Natural killer cell (primary cell): ENCODE measurements around the gene CADM2. TPM values are rescaled to one million over a fixed set of nuclear protein-coding genes. Genes with fewer than 3 reads are reported as not detected.

Source experiments
- ATAC-seq, 3 donors: fragments of 150-1000 bp in 2 of 3; fragments of 200-7000 bp in 1 of 3; cut with Tn5 transposase; 1 replicate in 1 of 3; 2 replicates in 2 of 3; pipeline ENCODE4 v1.10.0; 2021; ENCODE audit warnings: mild to moderate bottlenecking in 2 of 3, moderate library complexity in 2 of 3
- DNase-seq, 2 donors: peaks; one replicate each; pipeline versions ENCODE4 v3.0.0 to v3.0.0-alpha.2; 2013 to 2021; ENCODE audit warnings: mixed read lengths in 1 of 2
- H3K27ac ChIP-seq: one replicate; pipeline ENCODE4 v1.5.1; 2013; ENCODE audit warnings: mild to moderate bottlenecking, low read length
- H3K27me3 ChIP-seq: one replicate; pipeline ENCODE4 v1.6.1; 2013; ENCODE audit warnings: low read length; ENCODE audit not compliant: control insufficient read depth, insufficient read depth
- H3K36me3 ChIP-seq: one replicate; pipeline ENCODE4 v1.6.1; 2013; ENCODE audit warnings: low read length; ENCODE audit not compliant: control insufficient read depth, insufficient read depth
- H3K4me1 ChIP-seq: one replicate; pipeline ENCODE4 v1.6.1; 2013; ENCODE audit warnings: low read length; ENCODE audit not compliant: control insufficient read depth, insufficient read depth
- H3K4me3 ChIP-seq: one replicate; pipeline ENCODE4 v1.5.1; 2013; ENCODE audit warnings: low read length
- H3K9me3 ChIP-seq: one replicate; pipeline ENCODE4 v1.6.1; 2013; ENCODE audit warnings: low read length; ENCODE audit not compliant: control insufficient read depth, insufficient read depth
- H3K27ac Mint-ChIP-seq, 2 donors: one replicate each; pipeline ENCODE4 v1.8.0; 2022; ENCODE audit warnings: mild to moderate bottlenecking in 2 of 2, mixed read lengths in 2 of 2, moderate library complexity in 1 of 2
- H3K27me3 Mint-ChIP-seq, 2 donors: one replicate each; pipeline ENCODE4 v1.8.0; 2022; ENCODE audit warnings: low read depth in 2 of 2, mixed read lengths in 2 of 2
- H3K36me3 Mint-ChIP-seq: one replicate; pipeline ENCODE4 v1.8.0; 2022; ENCODE audit warnings: mixed read lengths
- H3K4me1 Mint-ChIP-seq, 2 donors: one replicate each; pipeline ENCODE4 v1.8.0; 2022; ENCODE audit warnings: mixed read lengths in 2 of 2
- H3K4me3 Mint-ChIP-seq: one replicate; pipeline ENCODE4 v1.8.0; 2022; ENCODE audit warnings: mild to moderate bottlenecking, moderate library complexity, mixed read lengths
- H3K9me3 Mint-ChIP-seq, 2 donors: one replicate each; pipeline ENCODE4 v1.8.0; 2022; ENCODE audit warnings: mixed read lengths in 2 of 2
- WGBS: methylation state at CpG from one replicate; pipeline ENCODE4 v1.1.7; 2013; ENCODE audit warnings: missing lambda C conversion rate; ENCODE audit not compliant: insufficient coverage; 5-methylcytosine and 5-hydroxymethylcytosine counted together
- intact Hi-C: fragments of 100-400 bp; cut with micrococcal nuclease; formaldehyde crosslinking; loops from one replicate; pipeline ENCODE4 v1.14.2; 2022
- total RNA-seq, 4 donors: library from RNA; stranded (reverse); fragments of 120-200 nt in 1 of 4; gene quantifications; one replicate each; pipeline versions ENCODE4 v1.2.3 to v1.2.4, GENCODE V29; 2013 to 2022
- TF ChIP-seq, protein P1 (sequence below): fragments of 200-600 bp; IDR thresholded peaks from one replicate; pipeline ENCODE4 v1.8.0; 2022; ENCODE audit warnings: antibody characterized with exemption

The CADM2 gene
- total RNA-seq, 3 donors from 2014 or later (not counting 1 experiment from before 2014, with no cell fraction given), result 0.07 TPM; not detected in 2

DNA sequence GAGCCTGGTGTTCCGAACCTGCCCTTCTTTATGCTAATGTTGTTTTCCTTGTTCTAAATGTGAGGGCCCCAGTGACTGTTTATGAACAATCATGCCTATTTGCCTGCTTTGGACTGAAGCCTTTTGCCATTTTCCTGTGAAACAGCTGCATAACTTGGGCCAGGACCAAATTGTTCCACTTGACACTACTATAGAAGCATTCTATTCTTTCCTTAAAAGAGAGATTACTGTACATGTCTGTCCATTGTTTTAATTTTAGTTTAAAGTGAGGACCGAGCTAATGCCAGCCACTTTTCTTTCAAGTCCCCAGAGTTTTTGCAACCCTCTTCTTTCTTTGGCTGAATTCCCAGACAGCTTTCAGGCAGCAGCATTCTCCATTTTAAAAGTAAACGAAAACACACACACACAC, 980.3 kb downstream of the CADM2 start:
- Histone ChIP-seq H3K27me3 (no peaks in the 10 kb centered on the region), H3K36me3 (no peaks in the 10 kb centered on the region), H3K4me3 (no peak overlapping the region), H3K4me1 (no peaks in the 10 kb centered on the region), H3K9me3 (no peaks in the 10 kb centered on the region), H3K27ac (no peak overlapping the region)
- Mint-ChIP-seq H3K36me3 (no peaks in the 10 kb centered on the region), H3K9me3 (peaks cover 4 to 12% of the 10 kb centered on the region in 2 donors), H3K27ac (no peak overlapping the region), H3K4me3 (no peak overlapping the region), H3K4me1 (no peaks in the 10 kb centered on the region), H3K27me3 (no peaks in the 10 kb centered on the region)
- ATAC-seq, result no peak
- WGBS, result 65% methylated on average over 3 of the region's 3 CpGs
- intact Hi-C loops, result no loop called here
- TF ChIP-seq, protein P1, sequence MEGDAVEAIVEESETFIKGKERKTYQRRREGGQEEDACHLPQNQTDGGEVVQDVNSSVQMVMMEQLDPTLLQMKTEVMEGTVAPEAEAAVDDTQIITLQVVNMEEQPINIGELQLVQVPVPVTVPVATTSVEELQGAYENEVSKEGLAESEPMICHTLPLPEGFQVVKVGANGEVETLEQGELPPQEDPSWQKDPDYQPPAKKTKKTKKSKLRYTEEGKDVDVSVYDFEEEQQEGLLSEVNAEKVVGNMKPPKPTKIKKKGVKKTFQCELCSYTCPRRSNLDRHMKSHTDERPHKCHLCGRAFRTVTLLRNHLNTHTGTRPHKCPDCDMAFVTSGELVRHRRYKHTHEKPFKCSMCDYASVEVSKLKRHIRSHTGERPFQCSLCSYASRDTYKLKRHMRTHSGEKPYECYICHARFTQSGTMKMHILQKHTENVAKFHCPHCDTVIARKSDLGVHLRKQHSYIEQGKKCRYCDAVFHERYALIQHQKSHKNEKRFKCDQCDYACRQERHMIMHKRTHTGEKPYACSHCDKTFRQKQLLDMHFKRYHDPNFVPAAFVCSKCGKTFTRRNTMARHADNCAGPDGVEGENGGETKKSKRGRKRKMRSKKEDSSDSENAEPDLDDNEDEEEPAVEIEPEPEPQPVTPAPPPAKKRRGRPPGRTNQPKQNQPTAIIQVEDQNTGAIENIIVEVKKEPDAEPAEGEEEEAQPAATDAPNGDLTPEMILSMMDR, result no peak
- DNase-seq, result no peak

DNA sequence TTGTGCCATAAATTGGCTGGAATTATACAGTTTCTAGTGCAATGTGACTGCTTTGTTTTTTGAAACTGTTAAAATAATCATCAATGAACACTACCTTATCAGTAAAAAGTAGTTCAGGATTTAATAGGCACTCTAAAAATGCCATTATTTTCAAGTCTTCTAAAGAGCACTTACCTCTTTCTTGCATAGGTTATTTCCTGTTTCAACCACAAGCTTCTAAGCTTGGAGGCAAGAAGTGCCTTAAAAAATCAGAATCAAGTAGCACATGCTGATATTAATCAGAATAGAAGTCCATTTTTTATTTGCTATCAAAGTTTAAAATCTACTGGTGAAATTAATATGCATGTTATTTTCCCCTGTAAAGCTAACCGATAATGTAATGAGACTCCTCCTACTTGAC, 991.6 kb downstream of the CADM2 start:
- TF ChIP-seq, protein P1, result no peak
- intact Hi-C loops, result no loop called here
- peaks cover 10 to 29% of the 10 kb centered on the region in 2 donors for H3K9me3 Mint-ChIP-seq
- H3K4me3 ChIP-seq, result no peak overlapping the region
- H3K36me3 ChIP-seq, result no peaks in the 10 kb centered on the region
- no peak overlapping the region for H3K27ac Mint-ChIP-seq
- no peaks in the 10 kb centered on the region for H3K9me3 ChIP-seq
- no peaks in the 10 kb centered on the region for H3K4me1 Mint-ChIP-seq
- DNase-seq (no peak), ATAC-seq (no peak)
- H3K27me3 Mint-ChIP-seq, result no peaks in the 10 kb centered on the region
- no peak overlapping the region for H3K27ac ChIP-seq
- H3K4me3 Mint-ChIP-seq, result no peak overlapping the region
- peaks cover 11% of the 10 kb centered on the region for H3K36me3 Mint-ChIP-seq
- no CpG with 5 or more reads among the region's 1 CpG for WGBS
- no peaks in the 10 kb centered on the region for H3K27me3 ChIP-seq
- H3K4me1 ChIP-seq, result no peaks in the 10 kb centered on the region

DNA sequence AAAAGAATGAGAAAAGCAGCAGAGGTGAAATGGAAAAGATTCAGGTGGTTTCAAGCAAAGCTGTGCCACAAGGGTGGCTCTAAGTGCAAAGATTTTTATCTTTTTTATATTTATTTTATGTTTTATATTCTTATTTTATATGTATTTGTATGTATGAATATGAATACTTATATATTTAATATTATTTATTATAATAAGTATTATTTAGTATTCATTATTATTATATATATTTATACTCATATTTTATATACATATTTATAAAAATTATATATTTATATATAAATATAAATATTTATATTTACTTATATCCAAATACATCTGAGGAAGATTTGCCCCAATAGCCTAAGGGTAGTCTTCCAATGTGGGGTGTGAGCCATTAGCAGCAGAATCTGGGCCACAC, 1002.0 kb downstream of the CADM2 start:
- no peaks in the 10 kb centered on the region for H3K27me3 ChIP-seq
- H3K4me3 ChIP-seq, result no peak overlapping the region
- Mint-ChIP-seq H3K36me3 (no peaks in the 10 kb centered on the region), H3K9me3 (peaks cover 0 to 5% of the 10 kb centered on the region in 2 donors), H3K4me1 (no peaks in the 10 kb centered on the region), H3K27ac (no peak overlapping the region), H3K4me3 (no peak overlapping the region), H3K27me3 (no peaks in the 10 kb centered on the region)
- H3K27ac ChIP-seq, result no peak overlapping the region
- no peak for DNase-seq
- H3K36me3 ChIP-seq, result no peaks in the 10 kb centered on the region
- ATAC-seq, result no peak
- TF ChIP-seq, protein P1, result no peak
- intact Hi-C loops, result no loop called here
- no peaks in the 10 kb centered on the region for H3K4me1 ChIP-seq
- H3K9me3 ChIP-seq, result no peaks in the 10 kb centered on the region

DNA sequence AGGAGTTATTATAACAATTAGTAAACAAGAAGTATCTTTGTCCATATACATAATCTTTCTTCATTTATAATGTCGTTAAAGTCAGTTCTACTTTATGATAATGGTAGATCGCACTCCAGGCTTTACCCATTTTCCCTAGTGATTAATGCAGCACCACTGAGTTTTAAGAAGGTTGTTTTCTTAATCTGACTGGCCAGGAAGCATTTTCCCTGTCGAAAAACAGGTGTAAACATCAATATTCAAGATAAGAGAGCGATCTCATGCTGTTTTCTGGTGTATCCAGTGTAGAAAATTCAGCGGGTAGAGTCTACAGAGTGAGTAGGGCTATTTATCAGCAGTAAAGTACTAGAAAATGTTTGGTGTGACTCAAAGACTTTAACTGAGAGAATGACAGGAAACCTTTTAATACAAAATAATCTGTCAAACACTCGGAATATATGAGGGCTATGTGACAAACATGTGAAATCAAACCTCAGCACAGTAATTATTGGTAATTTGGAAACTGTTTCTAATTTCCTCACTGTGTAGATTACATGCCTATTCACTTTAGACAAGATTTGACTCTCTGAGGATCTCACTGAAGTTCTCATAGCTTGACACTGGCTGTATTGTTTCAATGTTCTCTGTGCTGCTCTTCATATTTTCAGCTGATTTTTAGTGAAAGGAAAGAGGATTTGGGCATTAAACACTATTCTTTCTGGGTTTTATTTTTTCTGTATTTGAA, 1019.0 kb downstream of the CADM2 start:
- no peaks in the 10 kb centered on the region for H3K36me3 ChIP-seq
- TF ChIP-seq, protein P1, result no peak
- ATAC-seq (no peak), DNase-seq (no peak)
- H3K27me3 ChIP-seq, result no peaks in the 10 kb centered on the region
- no peaks in the 10 kb centered on the region for H3K27me3 Mint-ChIP-seq
- no peak overlapping the region for H3K27ac ChIP-seq
- intact Hi-C loops, result no loop called here
- 61% methylated on average over 4 of the region's 6 CpGs for WGBS
- H3K4me1 Mint-ChIP-seq, result no peaks in the 10 kb centered on the region
- H3K9me3 ChIP-seq, result no peaks in the 10 kb centered on the region
- H3K4me3 ChIP-seq, result no peak overlapping the region
- H3K4me1 ChIP-seq, result no peaks in the 10 kb centered on the region
- H3K4me3 Mint-ChIP-seq, result no peak overlapping the region
- H3K9me3 Mint-ChIP-seq, result peaks cover 5 to 13% of the 10 kb centered on the region in 2 donors
- no peak overlapping the region for H3K27ac Mint-ChIP-seq
- no peaks in the 10 kb centered on the region for H3K36me3 Mint-ChIP-seq
